A549 (cell line): ENCODE data around the gene TNFSF8. TPM values are rescaled to one million over a fixed set of nuclear protein-coding genes. Genes with fewer than 3 reads are reported as not detected.

Experiments used
- ATAC-seq, 2 experiments: fragments of 200-7000 bp in 1 of 2; fragments of >200 bp in 1 of 2; cut with Nextera tagmentation in 1 of 2; cut with Tn5 transposase in 1 of 2; 3 replicates each; pipeline versions ENCODE4 v1.8.0 to v1.9.1; 2018 to 2020; ENCODE audit warnings: mild to moderate bottlenecking in 1 of 2, moderate library complexity in 1 of 2
- CTCF ChIA-PET: fragments of 300-600 bp; sonication (Branson Sonifier 250); formaldehyde crosslinking; extraction: SDS; loops from one replicate; lab custom pipeline; 2021; ENCODE audit warnings: antibody characterized with exemption, inconsistent platforms; lab: Yijun Ruan, JAX
- POLR2A ChIA-PET: fragments of 350-600 bp; formaldehyde crosslinking; extraction: SDS; loops from one replicate; lab custom pipeline; 2021; ENCODE audit warnings: antibody characterized with exemption, inconsistent platforms; lab: Yijun Ruan, JAX
- DNase-seq, 2 experiments: peaks; one replicate each; pipeline versions ENCODE4 v3.0.0 to v3.0.0-alpha.2; 2011 to 2016; ENCODE audit warnings: low read depth in 1 of 2, low spot score in 1 of 2
- FAIRE-seq: peaks from 2 replicates; lab custom pipeline; 2011; peaks lifted over from hg19 to GRCh38; lab: Jason Lieb, UNC
- H3K27ac ChIP-seq, 2 experiments: fragments of >200 bp; sonication (Bioruptor Twin); formaldehyde crosslinking; 3 replicates each; pipeline ENCODE4 v1.5.1; 2016 to 2017
- H3K4me1 ChIP-seq: fragments of >200 bp; sonication (Bioruptor Twin); formaldehyde crosslinking; 3 replicates; pipeline ENCODE4 v1.6.1; 2016
- H3K4me2 ChIP-seq: fragments of >200 bp; sonication (Bioruptor Twin); formaldehyde crosslinking; 3 replicates; pipeline ENCODE4 v1.6.1; 2016
- H3K4me3 ChIP-seq: fragments of >200 bp; sonication (Bioruptor Twin); formaldehyde crosslinking; 3 replicates; pipeline ENCODE4 v1.5.1; 2016
- H3K9me3 ChIP-seq: fragments of >200 bp; sonication (Bioruptor Twin); formaldehyde crosslinking; 3 replicates; pipeline ENCODE4 v1.6.1; 2016
- CBX2 ChIP-seq: fragments of 200-600 bp; sonication (generic); IDR thresholded peaks from 2 replicates; pipeline ENCODE4 v1.6.1; 2016; ENCODE audit warnings: low read depth, mild to moderate bottlenecking, borderline replicate concordance
- CBX8 ChIP-seq: fragments of 200-600 bp; sonication (generic); IDR thresholded peaks from 2 replicates; pipeline ENCODE4 v1.6.1; 2016
- CEBPB ChIP-seq, 2 experiments: fragments of >200 bp in 1 of 2; sonication (Bioruptor Twin) in 1 of 2; formaldehyde crosslinking in 1 of 2; IDR thresholded peaks; 2 replicates each; pipeline ENCODE4 v1.6.1; 2012 to 2016
- CHD4 ChIP-seq: fragments of 200-600 bp; sonication (generic); IDR thresholded peaks from 2 replicates; pipeline ENCODE4 v1.6.1; 2016; ENCODE audit warnings: antibody characterized with exemption, mild to moderate bottlenecking, borderline replicate concordance
- EHF ChIP-seq: fragments of 250-450 bp; sonication (Bioruptor Pico); IDR thresholded peaks from 2 replicates; pipeline ENCODE4 v1.5.0; 2020; ENCODE audit warnings: mild to moderate bottlenecking
- FOSL2 ChIP-seq, 2 experiments: fragments of 450-650 bp in 1 of 2; fragments of >200 bp in 1 of 2; sonication (Bioruptor Twin) in 1 of 2; formaldehyde crosslinking; IDR thresholded peaks; 2 replicates each; pipeline versions ENCODE4 v1.5.0 to v1.6.1; 2016 to 2020; ENCODE audit warnings: mild to moderate bottlenecking in 1 of 2, moderate library complexity in 1 of 2
- GATA3 ChIP-seq: IDR thresholded peaks from 2 replicates; pipeline ENCODE4 v1.6.1; 2012; ENCODE audit warnings: borderline replicate concordance
- HEYL ChIP-seq: fragments of 250-450 bp; sonication (Bioruptor Pico); IDR thresholded peaks from 2 replicates; pipeline ENCODE4 v1.8.0; 2021; ENCODE audit warnings: mild to moderate bottlenecking, moderate library complexity
- HOXA7 ChIP-seq: fragments of 250-450 bp; sonication (Bioruptor Pico); IDR thresholded peaks from 2 replicates; pipeline ENCODE4 v1.5.0; 2020; ENCODE audit warnings: mild to moderate bottlenecking, moderate library complexity
- JUN ChIP-seq, 2 experiments: fragments of >200 bp; sonication (Bioruptor Twin); formaldehyde crosslinking; IDR thresholded peaks; 2 replicates in 1 of 2; 3 replicates in 1 of 2; pipeline ENCODE4 v1.6.1; 2016 to 2017
- JUNB ChIP-seq: fragments of >200 bp; sonication (Bioruptor Twin); formaldehyde crosslinking; IDR thresholded peaks from 2 replicates; pipeline ENCODE4 v1.6.1; 2016
- MAFK ChIP-seq: fragments of 450-650 bp; IDR thresholded peaks from 2 replicates; pipeline ENCODE4 v1.6.1; 2014; ENCODE audit not compliant: partially characterized antibody
- NR3C1 ChIP-seq: fragments of >200 bp; sonication (Bioruptor Twin); formaldehyde crosslinking; IDR thresholded peaks from 3 replicates; pipeline ENCODE4 v1.6.1; 2017
- POLR2A ChIP-seq: IDR thresholded peaks from 2 replicates; pipeline ENCODE4 v1.6.1; 2012; ENCODE audit warnings: mild to moderate bottlenecking, low read length
- RAD21 ChIP-seq, 2 experiments: fragments of >200 bp in 1 of 2; sonication (Bioruptor Twin) in 1 of 2; formaldehyde crosslinking in 1 of 2; IDR thresholded peaks in 1 of 2; conservative IDR thresholded peaks in 1 of 2; 2 replicates in 1 of 2; 3 replicates in 1 of 2; pipeline ENCODE4 v1.6.1; 2012 to 2018; ENCODE audit warnings: inconsistent platforms in 1 of 2
- RARB ChIP-seq: fragments of 250-450 bp; sonication (Bioruptor Pico); IDR thresholded peaks from 2 replicates; pipeline ENCODE4 v1.8.0; 2021; ENCODE audit warnings: mild to moderate bottlenecking, moderate library complexity
- RCOR1 ChIP-seq: fragments of 150-350 bp; IDR thresholded peaks from 2 replicates; pipeline ENCODE4 v1.6.1; 2014; ENCODE audit warnings: antibody characterized with exemption, low read length, low read depth
- RFX5 ChIP-seq: fragments of 450-650 bp; IDR thresholded peaks from 2 replicates; pipeline ENCODE4 v1.7.1; 2014; ENCODE audit warnings: antibody characterized with exemption, mild to moderate bottlenecking, moderate library complexity
- SREBF2 ChIP-seq: fragments of 450-650 bp; IDR thresholded peaks from 2 replicates; pipeline ENCODE4 v1.6.1; 2014; ENCODE audit warnings: mild to moderate bottlenecking, moderate library complexity
- ZC3H11A ChIP-seq: fragments of 450-650 bp; IDR thresholded peaks from 2 replicates; pipeline ENCODE4 v1.6.1; 2014; ENCODE audit warnings: antibody characterized with exemption, mild to moderate bottlenecking
- WGBS: methylation state at CpG from one replicate; pipeline ENCODE4 v1.1.6; 2017; ENCODE audit errors: missing lambda C conversion rate; 5-methylcytosine and 5-hydroxymethylcytosine counted together
- polyA plus RNA-seq, 4 experiments: library from polyadenylated mRNA; depleted of rRNA in 3 of 4; stranded (reverse); fragments of >200 nt; fragmentation: RNase III in 1 of 4; extraction: RNeasy Plus Mini Kit Qiagen cat#74134 plus additional on column Dnase treatment in 1 of 4; gene quantifications; 2 replicates in 3 of 4; 3 replicates in 1 of 4; pipeline ENCODE4 v1.2.3, GENCODE V29; 2011 to 2017
- TF ChIP-seq, protein P1 (sequence below): fragments of 250-450 bp; sonication (Bioruptor Pico); IDR thresholded peaks from 2 replicates; pipeline ENCODE4 v1.5.0; 2020; ENCODE audit warnings: low read depth, mild to moderate bottlenecking, moderate library complexity
- TF ChIP-seq, protein P2 (sequence below): fragments of 200-600 bp; sonication (generic); IDR thresholded peaks from 2 replicates; pipeline ENCODE4 v1.6.1; 2016; ENCODE audit warnings: antibody characterized with exemption, mild to moderate bottlenecking, moderate library complexity
- TF ChIP-seq, protein P3 (sequence below): IDR thresholded peaks from 2 replicates; pipeline ENCODE4 v1.6.1; 2012

Gene TNFSF8
- polyA plus RNA-seq, 2 of the 4 experiments (the other 2 are of a cell fraction), result not detected

DNA sequence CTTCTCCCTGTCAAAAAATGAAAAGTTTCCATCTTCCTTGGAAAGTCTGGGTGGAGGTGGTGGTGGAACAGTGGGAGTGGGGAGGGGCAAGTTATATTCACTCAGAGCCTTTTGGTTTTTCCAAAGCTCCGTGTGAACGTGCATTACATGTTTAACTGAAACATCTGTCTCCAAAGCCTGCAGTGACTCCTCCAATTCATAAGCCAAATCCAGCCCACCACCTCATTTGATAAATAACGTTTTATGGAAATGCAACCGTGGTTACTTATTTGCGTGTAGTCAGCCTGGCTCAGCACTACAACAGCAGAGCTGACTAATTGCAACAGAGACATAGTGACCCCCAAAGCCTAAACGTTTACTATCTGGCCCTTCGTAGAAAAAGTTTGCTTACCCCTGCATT, 13.9 kb downstream of the TNFSF8 start:
- WGBS, result 65% methylated on average over 7 of the region's 7 CpGs
- ChIA-PET CTCF (interaction anchor here (1.3 to 13.9 kb wide), 5 partner anchors 10 to 511 kb away, joined by 3 to 127 read pairs (median 4); no protein-coding TSS in a partner anchor), POLR2A (no interaction called here)
- Histone ChIP-seq H3K27ac (no peak overlapping the region), H3K4me3 (no peak overlapping the region), H3K4me1 (no peaks in the 10 kb centered on the region), H3K4me2 (no peak overlapping the region), H3K9me3 (no peaks in the 10 kb centered on the region)
- DNase-seq, result no peak
- FAIRE-seq, result no peak
- ATAC-seq, result no peak
- no peak for TF ChIP-seq CEBPB (IDR thresholded peaks at IDR 0.05)
- TF ChIP-seq, protein P1, sequence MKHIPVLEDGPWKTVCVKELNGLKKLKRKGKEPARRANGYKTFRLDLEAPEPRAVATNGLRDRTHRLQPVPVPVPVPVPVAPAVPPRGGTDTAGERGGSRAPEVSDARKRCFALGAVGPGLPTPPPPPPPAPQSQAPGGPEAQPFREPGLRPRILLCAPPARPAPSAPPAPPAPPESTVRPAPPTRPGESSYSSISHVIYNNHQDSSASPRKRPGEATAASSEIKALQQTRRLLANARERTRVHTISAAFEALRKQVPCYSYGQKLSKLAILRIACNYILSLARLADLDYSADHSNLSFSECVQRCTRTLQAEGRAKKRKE (CRISPR knock-in tag), result no peak
- TF ChIP-seq CHD4, result no peak
- no peak for TF ChIP-seq RFX5
- no peak for TF ChIP-seq CBX8
- TF ChIP-seq HEYL (CRISPR knock-in tag), result no peak
- TF ChIP-seq MAFK, result no peak
- TF ChIP-seq POLR2A, result no peak
- no peak for TF ChIP-seq JUN (IDR thresholded peaks at IDR 0.05)
- no peak for TF ChIP-seq SREBF2
- TF ChIP-seq RARB (CRISPR knock-in tag), result no peak
- TF ChIP-seq, protein P2, sequence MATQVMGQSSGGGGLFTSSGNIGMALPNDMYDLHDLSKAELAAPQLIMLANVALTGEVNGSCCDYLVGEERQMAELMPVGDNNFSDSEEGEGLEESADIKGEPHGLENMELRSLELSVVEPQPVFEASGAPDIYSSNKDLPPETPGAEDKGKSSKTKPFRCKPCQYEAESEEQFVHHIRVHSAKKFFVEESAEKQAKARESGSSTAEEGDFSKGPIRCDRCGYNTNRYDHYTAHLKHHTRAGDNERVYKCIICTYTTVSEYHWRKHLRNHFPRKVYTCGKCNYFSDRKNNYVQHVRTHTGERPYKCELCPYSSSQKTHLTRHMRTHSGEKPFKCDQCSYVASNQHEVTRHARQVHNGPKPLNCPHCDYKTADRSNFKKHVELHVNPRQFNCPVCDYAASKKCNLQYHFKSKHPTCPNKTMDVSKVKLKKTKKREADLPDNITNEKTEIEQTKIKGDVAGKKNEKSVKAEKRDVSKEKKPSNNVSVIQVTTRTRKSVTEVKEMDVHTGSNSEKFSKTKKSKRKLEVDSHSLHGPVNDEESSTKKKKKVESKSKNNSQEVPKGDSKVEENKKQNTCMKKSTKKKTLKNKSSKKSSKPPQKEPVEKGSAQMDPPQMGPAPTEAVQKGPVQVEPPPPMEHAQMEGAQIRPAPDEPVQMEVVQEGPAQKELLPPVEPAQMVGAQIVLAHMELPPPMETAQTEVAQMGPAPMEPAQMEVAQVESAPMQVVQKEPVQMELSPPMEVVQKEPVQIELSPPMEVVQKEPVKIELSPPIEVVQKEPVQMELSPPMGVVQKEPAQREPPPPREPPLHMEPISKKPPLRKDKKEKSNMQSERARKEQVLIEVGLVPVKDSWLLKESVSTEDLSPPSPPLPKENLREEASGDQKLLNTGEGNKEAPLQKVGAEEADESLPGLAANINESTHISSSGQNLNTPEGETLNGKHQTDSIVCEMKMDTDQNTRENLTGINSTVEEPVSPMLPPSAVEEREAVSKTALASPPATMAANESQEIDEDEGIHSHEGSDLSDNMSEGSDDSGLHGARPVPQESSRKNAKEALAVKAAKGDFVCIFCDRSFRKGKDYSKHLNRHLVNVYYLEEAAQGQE, result no peak
- TF ChIP-seq JUNB, result no peak
- no peak for TF ChIP-seq RCOR1
- no peak for TF ChIP-seq ZC3H11A
- TF ChIP-seq, protein P3, sequence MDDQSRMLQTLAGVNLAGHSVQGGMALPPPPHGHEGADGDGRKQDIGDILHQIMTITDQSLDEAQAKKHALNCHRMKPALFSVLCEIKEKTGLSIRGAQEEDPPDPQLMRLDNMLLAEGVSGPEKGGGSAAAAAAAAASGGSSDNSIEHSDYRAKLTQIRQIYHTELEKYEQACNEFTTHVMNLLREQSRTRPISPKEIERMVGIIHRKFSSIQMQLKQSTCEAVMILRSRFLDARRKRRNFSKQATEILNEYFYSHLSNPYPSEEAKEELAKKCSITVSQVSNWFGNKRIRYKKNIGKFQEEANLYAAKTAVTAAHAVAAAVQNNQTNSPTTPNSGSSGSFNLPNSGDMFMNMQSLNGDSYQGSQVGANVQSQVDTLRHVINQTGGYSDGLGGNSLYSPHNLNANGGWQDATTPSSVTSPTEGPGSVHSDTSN, result no peak
- TF ChIP-seq GATA3, result no peak
- TF ChIP-seq CBX2, result no peak
- no peak for TF ChIP-seq HOXA7

DNA sequence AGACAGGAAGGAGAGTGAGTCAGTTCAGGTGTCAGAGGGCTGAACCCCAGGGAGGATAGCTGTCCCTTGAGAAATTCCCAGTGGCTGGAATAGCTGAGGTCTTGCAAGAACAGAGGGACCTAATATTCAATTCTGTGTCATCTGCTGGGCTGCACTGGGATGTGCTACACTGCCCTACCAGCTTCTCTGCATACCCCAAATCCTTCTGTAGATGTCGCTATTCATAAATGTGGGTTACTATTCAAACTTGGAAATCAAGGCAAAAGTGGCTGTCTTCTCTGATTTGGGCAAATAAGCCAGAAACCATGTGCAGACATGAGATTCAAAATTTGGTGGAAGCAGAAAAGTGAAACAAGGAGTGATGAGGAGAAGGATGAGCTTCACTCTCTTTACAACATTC, 16.3 kb downstream of the TNFSF8 start:
- CTCF ChIA-PET, result interaction anchor here (0.8 to 13.9 kb wide), 19 partner anchors 9 to 613 kb away, joined by 3 to 271 read pairs (median 4); partner anchors contain the start of genes ATP6V1G1, TEX48 and TNFSF8

More for the DNA sequence above, 16.3 kb downstream of the TNFSF8 start:
- no peak overlapping the region for H3K4me2 ChIP-seq
- WGBS, result 63% methylated on average over 1 of the region's 1 CpG
- peak in 1 of 2 experiments; percentile 57; a peak in 2 of 6 replicates for ATAC-seq
- no peak overlapping the region for H3K4me3 ChIP-seq
- no peak for DNase-seq
- POLR2A ChIA-PET, result no interaction called here
- no peak for FAIRE-seq
- TF ChIP-seq HOXA7 (no peak), EHF (CRISPR knock-in tag) (no peak), RARB (CRISPR knock-in tag) (no peak), ZC3H11A (no peak), POLR2A (no peak), RFX5 (no peak), CBX8 (no peak), NR3C1 (no peak), FOSL2 (IDR thresholded peaks at IDR 0.05) (no peak), FOSL2 (CRISPR knock-in tag; IDR thresholded peaks at IDR 0.05) (no peak), RAD21 (conservative IDR thresholded peaks at IDR 0.05 in 1 of 2, IDR thresholded peaks at IDR 0.05 in 1 of 2) (no peak), GATA3 (no peak)
- TF ChIP-seq, protein P2, result no peak
- TF ChIP-seq, all 56 proteins: peak for 0
- Histone ChIP-seq H3K9me3 (no peaks in the 10 kb centered on the region), H3K4me1 (peaks cover 20% of the 10 kb centered on the region), H3K27ac (no peak overlapping the region)
